LNCaP clone FGC (cell line): ENCODE measurements around the gene BEST3.

Experiments used
- DNase-seq: peaks from one replicate; pipeline ENCODE4 v3.0.0-alpha.2; 2011; ENCODE audit warnings: low read depth
- H3K4me3 ChIP-seq: 2 replicates; pipeline ENCODE4 v1.5.1; 2011; ENCODE audit warnings: mild to moderate bottlenecking, low read depth, low read length, control low read depth
- TF ChIP-seq, protein P1 (sequence below): IDR thresholded peaks from 2 replicates; pipeline ENCODE4 v1.5.1; 2012; ENCODE audit warnings: mild to moderate bottlenecking; ENCODE audit not compliant: control insufficient read depth, insufficient read depth; ENCODE audit errors: extremely low read depth

Gene BEST3

GRCh38 chr12:69688471-69689427, 10.4 kb downstream of the BEST3 start:
- TF ChIP-seq, protein P1, sequence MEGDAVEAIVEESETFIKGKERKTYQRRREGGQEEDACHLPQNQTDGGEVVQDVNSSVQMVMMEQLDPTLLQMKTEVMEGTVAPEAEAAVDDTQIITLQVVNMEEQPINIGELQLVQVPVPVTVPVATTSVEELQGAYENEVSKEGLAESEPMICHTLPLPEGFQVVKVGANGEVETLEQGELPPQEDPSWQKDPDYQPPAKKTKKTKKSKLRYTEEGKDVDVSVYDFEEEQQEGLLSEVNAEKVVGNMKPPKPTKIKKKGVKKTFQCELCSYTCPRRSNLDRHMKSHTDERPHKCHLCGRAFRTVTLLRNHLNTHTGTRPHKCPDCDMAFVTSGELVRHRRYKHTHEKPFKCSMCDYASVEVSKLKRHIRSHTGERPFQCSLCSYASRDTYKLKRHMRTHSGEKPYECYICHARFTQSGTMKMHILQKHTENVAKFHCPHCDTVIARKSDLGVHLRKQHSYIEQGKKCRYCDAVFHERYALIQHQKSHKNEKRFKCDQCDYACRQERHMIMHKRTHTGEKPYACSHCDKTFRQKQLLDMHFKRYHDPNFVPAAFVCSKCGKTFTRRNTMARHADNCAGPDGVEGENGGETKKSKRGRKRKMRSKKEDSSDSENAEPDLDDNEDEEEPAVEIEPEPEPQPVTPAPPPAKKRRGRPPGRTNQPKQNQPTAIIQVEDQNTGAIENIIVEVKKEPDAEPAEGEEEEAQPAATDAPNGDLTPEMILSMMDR: no peak
- no peak overlapping the region for H3K4me3 ChIP-seq
- DNase-seq: peak; percentile 65

DNA sequence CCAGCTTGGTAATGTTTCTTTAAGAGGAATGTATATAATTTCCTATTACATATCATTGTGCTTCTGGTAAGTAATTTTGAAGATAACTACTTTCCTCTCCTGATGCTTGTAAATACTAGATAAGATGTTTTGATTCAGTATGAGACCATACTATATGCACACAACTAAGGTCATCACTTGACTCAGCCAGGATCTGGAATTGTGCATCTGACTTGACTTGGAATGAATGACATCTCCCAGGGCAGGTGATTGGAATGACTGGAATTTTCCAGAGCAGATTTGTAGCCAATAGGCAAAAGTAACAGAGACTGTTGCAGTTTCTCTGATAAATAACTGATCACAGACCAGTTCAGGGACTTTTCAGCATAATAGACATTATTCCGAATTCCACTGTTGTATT, 11.1 kb downstream of the BEST3 start:
- TF ChIP-seq, protein P1: no peak
- H3K4me3 ChIP-seq: no peak overlapping the region
- DNase-seq: no peak

- no peak overlapping the region for H3K4me3 ChIP-seq
- TF ChIP-seq, protein P1: no peak
- DNase-seq: no peak
Observed at GRCh38 chr12:69687390-69687789, 11.7 kb downstream of the BEST3 start.

GRCh38 chr12:69686731-69687130, 12.4 kb downstream of the BEST3 start:
- TF ChIP-seq, protein P1: no peak
- H3K4me3 ChIP-seq: no peak overlapping the region
- DNase-seq: no peak

DNA sequence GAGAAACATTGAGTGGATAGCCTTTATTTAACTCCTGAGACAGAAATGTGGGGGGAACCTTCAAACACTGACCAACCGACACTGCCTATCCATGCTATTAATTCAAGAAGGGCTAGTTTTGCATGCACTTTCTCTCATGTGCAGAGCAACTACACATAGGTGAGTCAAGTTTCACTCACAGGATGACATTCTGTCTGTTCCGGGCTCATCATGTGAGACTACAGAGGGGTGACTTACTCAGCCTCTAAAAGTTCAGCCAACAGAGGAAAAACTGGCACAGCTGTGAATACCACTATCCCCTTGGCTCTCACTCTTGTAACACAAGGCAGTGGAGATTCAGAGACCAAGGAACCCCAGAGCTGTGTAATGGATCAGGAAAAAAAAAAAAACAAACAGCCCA, 13.3 kb downstream of the BEST3 start:
- no peak overlapping the region for H3K4me3 ChIP-seq
- no peak for DNase-seq
- TF ChIP-seq, protein P1: no peak

GRCh38 chr12:69684466-69684865, 14.6 kb downstream of the BEST3 start:
- H3K4me3 ChIP-seq: no peak overlapping the region
- TF ChIP-seq, protein P1: no peak
- DNase-seq: no peak
